BLaER1 treated with 17β-estradiol and CSF1 and Interleukin-3, amounts not matched to agents 10 nM and 100 nM (cell line): ENCODE results near the gene ALK.

Experiments
- H3K27ac ChIP-seq, 11 experiments: shearing (Covaris generic); formaldehyde crosslinking; 2 replicates each; pipeline ENCODE4 v1.8.1; 2022
- H3K27me3 ChIP-seq, 11 experiments: shearing (Covaris generic); formaldehyde crosslinking; 2 replicates each; pipeline ENCODE4 v1.8.1; 2022
- H3K36me3 ChIP-seq, 11 experiments: shearing (Covaris generic); formaldehyde crosslinking; 2 replicates each; pipeline ENCODE4 v1.8.1; 2022
- H3K4me1 ChIP-seq, 10 experiments: shearing (Covaris generic); formaldehyde crosslinking; 2 replicates each; pipeline ENCODE4 v1.8.1; 2022
- H3K4me2 ChIP-seq, 11 experiments: shearing (Covaris generic); formaldehyde crosslinking; 2 replicates each; pipeline ENCODE4 v1.8.1; 2022
- H3K4me3 ChIP-seq, 10 experiments: shearing (Covaris generic); formaldehyde crosslinking; 2 replicates each; pipeline ENCODE4 v1.8.1; 2022
- H3K9ac ChIP-seq, 11 experiments: shearing (Covaris generic); formaldehyde crosslinking; 2 replicates each; pipeline ENCODE4 v1.8.1; 2022
- H3K9me3 ChIP-seq, 11 experiments: shearing (Covaris generic); formaldehyde crosslinking; replicated peaks in 1 of 11; 2 replicates each; pipeline ENCODE4 v1.8.1; 2022
- H4K20me1 ChIP-seq, 11 experiments: shearing (Covaris generic); formaldehyde crosslinking; 2 replicates each; pipeline ENCODE4 v1.8.1; 2022
- Cebpa-rat ChIP-seq, 11 experiments: shearing (Covaris generic); IDR thresholded peaks; 2 replicates each; pipeline ENCODE4 v1.8.1; 2022

ALK gene

DNA sequence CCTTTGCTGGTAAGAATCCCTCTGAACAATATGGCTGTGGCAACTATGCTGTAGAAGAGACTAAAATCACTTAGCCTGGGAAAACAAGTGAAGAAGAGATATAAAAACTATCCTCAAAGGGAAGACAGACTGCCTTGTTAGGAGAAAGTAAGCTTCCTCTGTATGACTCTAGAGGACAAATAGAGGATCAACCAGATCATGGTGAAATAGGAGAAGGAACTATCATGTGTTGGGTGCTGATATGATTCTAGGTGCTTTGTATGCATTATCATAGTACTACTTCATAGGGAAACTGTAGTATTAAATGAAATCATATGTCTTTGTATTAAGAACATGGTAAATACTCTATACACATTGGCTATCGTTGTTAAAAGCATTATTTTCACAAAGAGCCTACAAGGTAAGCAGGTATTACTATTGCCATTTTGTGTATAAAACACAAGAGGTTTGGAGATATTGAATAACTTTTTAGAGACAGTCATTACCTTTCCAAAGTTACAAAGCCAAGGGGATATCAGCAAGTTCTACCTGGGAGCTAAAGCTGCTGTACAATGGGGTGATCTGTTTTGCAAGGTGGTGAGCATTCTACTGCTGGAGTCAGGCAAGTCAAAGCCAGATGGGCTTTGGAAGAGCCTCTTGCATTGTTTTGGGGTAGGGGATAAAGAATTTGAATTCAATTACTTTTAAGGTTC, 402.6 kb downstream of the ALK start:
- H4K20me1 ChIP-seq, result no peaks in the 10 kb centered on the region
- no peak for TF ChIP-seq Cebpa-rat (IDR thresholded peaks at IDR 0.05)
- peak overlapping the region in 3 of 11 experiments; percentile 15 to 17 (median 16); a peak in 1 of 22 replicates for H3K27ac ChIP-seq
- H3K27me3 ChIP-seq, result no peaks in the 10 kb centered on the region
- H3K4me1 ChIP-seq, result peaks cover 0 to 30% (median 14%) of the 10 kb centered on the region in 10 experiments; a peak in 8 of 20 replicates
- no peak overlapping the region for H3K4me3 ChIP-seq
- H3K4me2 ChIP-seq, result peak overlapping the region in 7 of 11 experiments; percentile 4 to 57 (median 43); a peak in 7 of 22 replicates
- no peaks in the 10 kb centered on the region for H3K36me3 ChIP-seq
- H3K9ac ChIP-seq, result no peak overlapping the region
- no peaks in the 10 kb centered on the region for H3K9me3 ChIP-seq

DNA sequence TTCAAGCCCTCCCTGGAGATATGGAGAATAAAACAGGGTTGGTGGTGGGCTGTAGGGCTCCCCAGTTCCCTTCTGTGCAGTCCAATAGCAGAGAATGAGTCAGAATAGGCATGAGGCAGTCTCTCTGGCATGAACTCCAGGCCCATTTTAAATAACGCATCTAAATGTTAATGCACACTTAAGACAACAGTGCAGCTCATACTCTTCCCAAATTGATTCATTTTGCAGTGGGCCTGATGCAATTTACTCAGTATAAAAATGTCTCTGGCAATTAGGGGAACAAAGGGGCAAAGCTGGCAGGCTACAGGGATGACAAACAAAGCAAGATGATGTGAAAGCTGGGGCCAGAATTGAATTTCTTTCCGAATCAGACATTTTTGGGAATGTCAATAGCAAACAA, 403.4 kb downstream of the ALK start:
- Histone ChIP-seq H3K9ac (no peak overlapping the region), H3K4me1 (peaks cover 0 to 29% (median 14%) of the 10 kb centered on the region in 10 experiments; a peak in 8 of 20 replicates), H4K20me1 (no peaks in the 10 kb centered on the region), H3K27ac (no peak overlapping the region), H3K4me2 (no peak overlapping the region), H3K9me3 (no peaks in the 10 kb centered on the region), H3K4me3 (no peak overlapping the region), H3K27me3 (no peaks in the 10 kb centered on the region), H3K36me3 (no peaks in the 10 kb centered on the region)
- no peak for TF ChIP-seq Cebpa-rat (IDR thresholded peaks at IDR 0.05)

DNA sequence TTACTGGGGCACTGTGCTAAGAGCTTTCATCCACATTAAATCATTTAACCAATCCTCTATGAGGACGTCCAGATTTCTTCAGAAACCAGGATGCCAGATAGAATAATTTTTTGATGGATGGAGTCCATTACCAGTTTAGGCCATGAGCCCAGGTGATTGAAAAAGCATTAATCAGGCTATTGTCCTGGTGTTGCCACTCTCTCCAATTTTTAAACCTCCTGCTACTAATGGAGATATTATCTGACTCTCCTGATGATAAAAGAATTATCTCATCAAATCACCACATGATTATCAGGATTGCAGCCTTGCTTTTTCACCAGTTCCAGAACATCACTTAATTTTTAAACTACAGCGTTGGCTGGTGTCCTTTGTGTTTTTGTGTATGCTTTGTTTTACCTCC, 404.0 kb downstream of the ALK start:
- peaks cover 0 to 23% (median 12%) of the 10 kb centered on the region in 10 experiments; a peak in 8 of 20 replicates for H3K4me1 ChIP-seq
- no peak overlapping the region for H3K4me2 ChIP-seq
- H3K9me3 ChIP-seq, result no peaks in the 10 kb centered on the region
- H3K4me3 ChIP-seq, result no peak overlapping the region
- H3K36me3 ChIP-seq, result no peaks in the 10 kb centered on the region
- H4K20me1 ChIP-seq, result no peaks in the 10 kb centered on the region
- H3K9ac ChIP-seq, result no peak overlapping the region
- no peak overlapping the region for H3K27ac ChIP-seq
- no peak for TF ChIP-seq Cebpa-rat (IDR thresholded peaks at IDR 0.05)
- no peaks in the 10 kb centered on the region for H3K27me3 ChIP-seq

- H3K9me3 ChIP-seq, result peaks cover 0 to 4% (median under 1%) of the 10 kb centered on the region in 11 experiments; a peak in 12 of 22 replicates
- no peak for TF ChIP-seq Cebpa-rat (IDR thresholded peaks at IDR 0.05)
- H3K9ac ChIP-seq, result no peak overlapping the region
- no peak overlapping the region for H3K4me2 ChIP-seq
- H3K4me1 ChIP-seq, result peaks cover 0 to 17% (median 8%) of the 10 kb centered on the region in 10 experiments; a peak in 8 of 20 replicates
- H3K27ac ChIP-seq, result no peak overlapping the region
- H3K36me3 ChIP-seq, result no peaks in the 10 kb centered on the region
- no peaks in the 10 kb centered on the region for H4K20me1 ChIP-seq
- no peaks in the 10 kb centered on the region for H3K27me3 ChIP-seq
- no peak overlapping the region for H3K4me3 ChIP-seq
Observed at GRCh38 chr2:29516767-29517166, 404.6 kb downstream of the ALK start.

- Histone ChIP-seq H4K20me1 (no peaks in the 10 kb centered on the region), H3K9me3 (peaks cover 13 to 30% (median 16%) of the 10 kb centered on the region in 11 experiments), H3K9ac (no peak overlapping the region), H3K27me3 (no peaks in the 10 kb centered on the region), H3K4me3 (no peak overlapping the region), H3K4me1 (no peaks in the 10 kb centered on the region), H3K4me2 (no peak overlapping the region), H3K36me3 (no peaks in the 10 kb centered on the region), H3K27ac (no peak overlapping the region)
- no peak for TF ChIP-seq Cebpa-rat (IDR thresholded peaks at IDR 0.05)
Observed at GRCh38 chr2:29509878-29510277, 411.5 kb downstream of the ALK start.

GRCh38 chr2:29509397-29509796, 412.0 kb downstream of the ALK start:
- Histone ChIP-seq H3K4me2 (no peak overlapping the region), H4K20me1 (no peaks in the 10 kb centered on the region), H3K27me3 (no peaks in the 10 kb centered on the region), H3K4me1 (no peaks in the 10 kb centered on the region), H3K36me3 (no peaks in the 10 kb centered on the region), H3K9me3 (peaks cover 13 to 30% (median 16%) of the 10 kb centered on the region in 11 experiments), H3K4me3 (no peak overlapping the region), H3K27ac (no peak overlapping the region), H3K9ac (no peak overlapping the region)
- no peak for TF ChIP-seq Cebpa-rat (IDR thresholded peaks at IDR 0.05)

DNA sequence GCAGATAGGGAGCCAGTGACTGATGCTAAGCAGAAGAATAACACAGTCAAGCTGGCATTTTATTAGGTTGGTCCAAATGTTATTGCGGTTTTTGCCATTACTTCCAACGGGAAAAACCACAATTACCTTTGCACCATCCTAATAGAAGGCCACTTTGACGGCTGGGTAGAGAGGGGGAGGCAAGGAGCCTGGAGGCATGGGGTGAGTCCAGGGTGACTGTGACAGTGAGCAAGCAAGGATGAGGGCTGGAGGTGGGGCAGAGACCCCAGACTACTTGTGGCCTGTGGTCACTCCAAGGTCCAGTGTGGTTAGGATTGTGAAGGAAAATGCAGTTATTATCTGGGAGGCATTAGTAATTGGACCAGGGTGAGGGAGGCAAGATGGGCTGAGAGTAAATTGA, 416.6 kb downstream of the ALK start:
- Histone ChIP-seq H4K20me1 (no peaks in the 10 kb centered on the region), H3K27ac (no peak overlapping the region), H3K4me1 (no peaks in the 10 kb centered on the region), H3K4me2 (no peak overlapping the region), H3K9me3 (peaks cover 0 to 11% (median 0%) of the 10 kb centered on the region in 11 experiments; a peak in 3 of 22 replicates), H3K36me3 (no peaks in the 10 kb centered on the region), H3K4me3 (no peak overlapping the region), H3K27me3 (no peaks in the 10 kb centered on the region), H3K9ac (no peak overlapping the region)
- TF ChIP-seq Cebpa-rat (IDR thresholded peaks at IDR 0.05), result no peak

- H3K9ac ChIP-seq, result no peak overlapping the region
- no peaks in the 10 kb centered on the region for H4K20me1 ChIP-seq
- no peak overlapping the region for H3K4me3 ChIP-seq
- H3K36me3 ChIP-seq, result no peaks in the 10 kb centered on the region
- no peak overlapping the region for H3K4me2 ChIP-seq
- H3K9me3 ChIP-seq, result peaks cover 0 to 7% (median 0%) of the 10 kb centered on the region in 11 experiments; a peak in 1 of 22 replicates
- no peaks in the 10 kb centered on the region for H3K4me1 ChIP-seq
- no peak overlapping the region for H3K27ac ChIP-seq
- no peaks in the 10 kb centered on the region for H3K27me3 ChIP-seq
- no peak for TF ChIP-seq Cebpa-rat (IDR thresholded peaks at IDR 0.05)
Observed at GRCh38 chr2:29502460-29502911, 418.9 kb downstream of the ALK start.

DNA sequence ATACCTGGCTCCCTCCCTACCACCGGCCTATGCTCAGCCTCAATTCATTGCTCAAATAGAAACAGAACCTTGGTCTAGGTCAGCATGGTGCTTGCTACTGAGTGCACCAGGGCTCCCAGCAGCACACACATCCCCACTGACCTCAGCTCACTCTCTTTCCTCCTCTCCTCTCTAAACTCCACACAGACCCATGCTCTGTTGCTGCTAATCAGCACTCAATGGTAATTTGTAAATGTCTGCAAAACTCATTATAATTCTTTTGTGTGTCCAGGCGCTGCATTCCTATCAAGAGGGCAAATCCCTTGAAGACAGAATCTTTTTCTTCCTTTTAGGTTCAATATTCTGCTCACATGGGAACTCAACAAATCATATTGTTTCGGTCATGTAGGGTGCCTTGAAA, 424.0 kb downstream of the ALK start:
- no peaks in the 10 kb centered on the region for H3K27me3 ChIP-seq
- no peak for TF ChIP-seq Cebpa-rat (IDR thresholded peaks at IDR 0.05)
- 0 out of 22 replicates have a peak, but pooled peaks cover 0 to 7% (median 0%) of the 10 kb centered on the region in 11 experiments for H3K9me3 ChIP-seq
- no peak overlapping the region for H3K4me2 ChIP-seq
- H3K4me1 ChIP-seq, result peaks cover 12 to 24% (median 17%) of the 10 kb centered on the region in 10 experiments
- H3K9ac ChIP-seq, result no peak overlapping the region
- no peak overlapping the region for H3K4me3 ChIP-seq
- no peaks in the 10 kb centered on the region for H3K36me3 ChIP-seq
- no peak overlapping the region for H3K27ac ChIP-seq
- H4K20me1 ChIP-seq, result no peaks in the 10 kb centered on the region

GRCh38 chr2:29496198-29496597, 425.2 kb downstream of the ALK start:
- no peak for TF ChIP-seq Cebpa-rat (IDR thresholded peaks at IDR 0.05)
- no peaks in the 10 kb centered on the region for H3K36me3 ChIP-seq
- H3K4me1 ChIP-seq, result peaks cover 12 to 24% (median 17%) of the 10 kb centered on the region in 10 experiments
- peak overlapping the region in 2 of 11 experiments; percentile 5 to 21; a peak in 3 of 22 replicates for H3K27ac ChIP-seq
- no peak overlapping the region for H3K9ac ChIP-seq
- no peaks in the 10 kb centered on the region for H4K20me1 ChIP-seq
- no peak overlapping the region for H3K4me3 ChIP-seq
- 0 out of 22 replicates have a peak, but pooled peaks cover 0 to 7% (median 0%) of the 10 kb centered on the region in 11 experiments for H3K9me3 ChIP-seq
- H3K27me3 ChIP-seq, result no peaks in the 10 kb centered on the region
- peak overlapping the region; percentile 6 to 71 (median 55); a peak in 18 of 22 replicates for H3K4me2 ChIP-seq
